GM18507 (cell line): Measurements from ENCODE around the gene ZNF552.
"Not testable (repeated sequence)": the region's sequence is repeated elsewhere in the genome, so short reads cannot be mapped to it uniquely, and the experiment has no call there.

Source experiments
- DNase-seq: peaks from one replicate; pipeline ENCODE4 v3.0.0; 2011; ENCODE audit warnings: low read depth; ENCODE audit not compliant: insufficient read length; ENCODE audit errors: extremely low spot score
- FAIRE-seq: peaks from 2 replicates; lab custom pipeline; 2011; peaks lifted over from hg19 to GRCh38; lab: Jason Lieb, UNC

Gene ZNF552

GRCh38 chr19:57814505-57815246, at the start of gene ZNF552:
Gene ZNF552, minus strand, starts transcription at chr19:57814913. Its CDS starts 170 bp downstream, at chr19:57814743.
- peak; percentile 84 for FAIRE-seq

GRCh38 chr19:57862351-57862750, 47.6 kb upstream of the ZNF552 start:
- FAIRE-seq, DNase-seq: not testable (repeated sequence)

More at GRCh38 chr19:57814505-57815246, at the start of gene ZNF552:
- peak; percentile 62 for DNase-seq

GRCh38 chr19:57854117-57854516, 39.4 kb upstream of the ZNF552 start:
- FAIRE-seq, DNase-seq: not testable (repeated sequence)

GRCh38 chr19:57851812-57852603, 37.3 kb upstream of the ZNF552 start:
- not testable (repeated sequence) for DNase-seq, FAIRE-seq

- DNase-seq = no peak
- FAIRE-seq = no peak
Measured at GRCh38 chr19:57850553-57851017, 35.9 kb upstream of the ZNF552 start.

- FAIRE-seq = peak; percentile 94
- peak; percentile 52 for DNase-seq
Measured at GRCh38 chr19:57849666-57850473, 35.2 kb upstream of the ZNF552 start, which contains the start of gene ZNF587. Gene ZNF587, plus strand, starts transcription at chr19:57849859. Its CDS starts 180 bp downstream, at chr19:57850039.

GRCh38 chr19:57849162-57849665, 34.5 kb upstream of the ZNF552 start:
- DNase-seq, FAIRE-seq: not testable (repeated sequence)

- FAIRE-seq, DNase-seq: not testable (repeated sequence)
Measured at GRCh38 chr19:57847164-57847563, 32.5 kb upstream of the ZNF552 start.

- no peak for DNase-seq
- FAIRE-seq = no peak
Measured at GRCh38 chr19:57841122-57841763, 26.5 kb upstream of the ZNF552 start.

GRCh38 chr19:57838622-57839191, 24.0 kb upstream of the ZNF552 start:
- DNase-seq, FAIRE-seq: not testable (repeated sequence)

GRCh38 chr19:57836991-57837390, 22.3 kb upstream of the ZNF552 start:
- not testable (repeated sequence) for FAIRE-seq, DNase-seq

- DNase-seq (no peak), FAIRE-seq (no peak)
Measured at GRCh38 chr19:57830071-57830602, 15.4 kb upstream of the ZNF552 start, which contains the start of gene ZNF587B. Gene ZNF587B, plus strand, starts transcription at chr19:57830299. Its CDS starts 230 bp downstream, at chr19:57830529.

GRCh38 chr19:57829316-57829715, 14.6 kb upstream of the ZNF552 start:
- no peak for FAIRE-seq
- DNase-seq = no peak

- DNase-seq (no peak), FAIRE-seq (no peak)
Measured at GRCh38 chr19:57825511-57825910, 10.8 kb upstream of the ZNF552 start.

- DNase-seq, FAIRE-seq: not testable (repeated sequence)
Measured at GRCh38 chr19:57823608-57824007, 8.9 kb upstream of the ZNF552 start.

- not testable (repeated sequence) for DNase-seq, FAIRE-seq
Measured at GRCh38 chr19:57823155-57823554, 8.4 kb upstream of the ZNF552 start.

- not testable (repeated sequence) for FAIRE-seq, DNase-seq
Measured at GRCh38 chr19:57821501-57821900, 6.8 kb upstream of the ZNF552 start.

- DNase-seq, FAIRE-seq: not testable (repeated sequence)
Measured at GRCh38 chr19:57821095-57821494, 6.4 kb upstream of the ZNF552 start.
